GM19463 (cell line): ENCODE measurements around the gene DNASE1L2.

Experiments used
- ATAC-seq: cut with Tn5 transposase; IDR thresholded peaks from one replicate; pipeline ENCODE4 v1.9.1; 2021; ENCODE audit warnings: mild to moderate bottlenecking, moderate library complexity; ENCODE audit not compliant: unreplicated experiment

Gene DNASE1L2

DNA sequence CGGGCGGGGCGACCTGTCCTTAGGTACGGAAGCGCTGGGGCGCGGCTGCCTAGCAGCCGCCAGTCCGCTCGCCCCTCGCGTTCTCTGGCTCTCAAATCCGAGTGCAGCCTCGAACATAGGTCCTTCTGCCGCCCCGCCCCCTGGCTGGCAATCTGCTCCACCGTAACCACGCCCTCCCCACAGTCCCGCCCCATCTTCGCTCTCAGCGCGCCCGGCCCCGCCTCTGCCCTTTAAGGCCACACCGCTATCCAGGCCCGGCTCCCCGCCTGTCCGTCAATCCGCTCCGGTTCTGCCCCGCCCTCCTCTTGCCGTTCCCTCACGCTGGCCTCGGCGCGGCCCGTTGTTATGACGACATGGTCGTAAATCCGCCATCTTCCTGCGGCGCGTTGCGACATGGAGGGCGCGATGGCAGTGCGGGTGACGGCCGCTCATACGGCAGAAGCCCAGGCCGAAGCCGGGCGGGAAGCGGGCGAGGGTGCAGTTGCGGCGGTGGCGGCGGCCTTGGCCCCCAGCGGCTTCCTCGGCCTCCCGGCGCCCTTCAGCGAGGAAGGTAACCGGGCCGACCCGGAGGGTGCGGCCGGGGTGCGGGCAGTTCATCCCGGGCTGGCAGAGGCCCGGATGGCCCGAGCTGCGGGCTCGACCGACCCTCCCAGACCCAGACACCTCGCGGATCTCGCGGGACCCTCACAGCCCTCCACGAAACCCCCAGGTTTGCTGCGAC lies 12.9 kb upstream of the DNASE1L2 start, which contains the start of gene E4F1:
Gene E4F1 (plus strand): TSS at position 371 of the 721 bp plus-strand sequence. CDS start 23 bp downstream, at position 394.
- peak; percentile 94 for ATAC-seq

DNA sequence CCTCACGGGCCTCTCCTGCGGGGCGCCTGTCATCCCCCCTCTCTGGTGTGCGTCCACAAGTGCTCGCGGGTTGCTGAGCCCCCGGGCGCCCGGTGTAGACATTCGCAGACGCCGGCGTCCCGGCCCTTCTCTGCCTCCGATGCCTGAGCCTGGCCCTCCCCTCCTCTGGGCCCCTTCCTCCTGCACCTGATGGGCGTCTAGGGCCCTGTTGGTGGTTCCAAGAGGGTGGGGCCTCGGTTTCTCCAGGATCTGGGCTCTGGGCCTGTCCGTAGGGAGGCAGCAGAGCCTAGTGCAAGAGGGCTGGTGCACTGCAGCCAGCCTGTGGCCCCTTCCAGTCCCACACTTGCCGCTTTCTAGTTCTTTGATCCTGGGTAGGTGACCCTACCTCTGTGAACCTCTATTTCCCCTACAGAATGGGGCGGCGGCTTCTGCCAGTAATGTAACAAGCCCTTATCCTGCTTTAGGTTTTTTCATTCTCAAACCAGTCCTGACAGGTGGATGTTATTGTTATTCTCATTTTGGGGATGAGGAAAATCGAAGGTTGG lies 12.2 kb upstream of the DNASE1L2 start:
- ATAC-seq, result no peak

DNA sequence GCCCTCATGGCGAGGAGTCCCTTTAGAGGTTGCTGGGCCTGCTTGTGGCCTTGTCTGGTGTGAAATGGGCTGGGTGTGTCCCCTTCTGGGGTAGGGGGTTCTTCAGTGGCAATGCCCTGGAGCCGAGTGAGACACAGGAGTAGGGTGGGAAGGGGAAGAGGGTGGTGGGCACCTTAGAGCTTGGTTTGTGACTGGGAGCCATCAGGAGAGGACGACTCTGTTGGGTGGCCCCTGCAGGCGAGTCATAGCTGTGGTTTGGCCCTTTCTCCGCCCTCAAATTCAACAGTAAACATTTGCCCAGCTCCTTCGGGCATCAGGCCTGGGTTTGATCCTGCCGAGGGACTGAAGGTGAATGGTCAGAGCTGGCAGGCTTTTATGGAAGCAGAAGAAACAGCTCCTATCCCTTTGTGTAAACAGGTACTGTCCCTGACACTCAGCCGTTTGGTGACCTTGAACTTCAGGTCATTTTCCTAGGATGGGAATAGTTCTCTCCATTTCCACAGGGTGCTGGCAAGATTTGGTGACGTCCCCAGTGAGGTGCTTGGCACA lies 9.9 kb upstream of the DNASE1L2 start:
- ATAC-seq, result no peak

DNA sequence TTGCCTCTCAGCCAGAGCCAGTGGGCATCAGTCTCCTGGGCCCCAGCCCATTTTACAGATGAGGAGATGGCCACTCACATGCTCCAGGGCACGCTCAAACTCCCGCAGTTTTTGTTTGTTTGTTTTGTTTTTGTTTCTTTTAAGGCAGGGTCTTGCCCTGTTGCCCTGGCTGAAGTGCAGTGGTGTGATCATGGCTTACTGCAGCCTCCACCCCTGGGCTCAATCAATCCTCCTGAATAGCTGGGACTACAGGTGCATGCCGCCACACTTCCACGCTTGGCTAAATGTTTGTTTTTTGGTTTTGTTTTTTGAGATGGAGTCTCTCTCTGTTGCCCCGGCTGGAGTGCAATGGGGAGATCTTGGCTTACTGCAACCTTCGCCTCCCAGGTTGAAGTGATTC lies 9.3 kb upstream of the DNASE1L2 start:
- ATAC-seq, result no peak

DNA sequence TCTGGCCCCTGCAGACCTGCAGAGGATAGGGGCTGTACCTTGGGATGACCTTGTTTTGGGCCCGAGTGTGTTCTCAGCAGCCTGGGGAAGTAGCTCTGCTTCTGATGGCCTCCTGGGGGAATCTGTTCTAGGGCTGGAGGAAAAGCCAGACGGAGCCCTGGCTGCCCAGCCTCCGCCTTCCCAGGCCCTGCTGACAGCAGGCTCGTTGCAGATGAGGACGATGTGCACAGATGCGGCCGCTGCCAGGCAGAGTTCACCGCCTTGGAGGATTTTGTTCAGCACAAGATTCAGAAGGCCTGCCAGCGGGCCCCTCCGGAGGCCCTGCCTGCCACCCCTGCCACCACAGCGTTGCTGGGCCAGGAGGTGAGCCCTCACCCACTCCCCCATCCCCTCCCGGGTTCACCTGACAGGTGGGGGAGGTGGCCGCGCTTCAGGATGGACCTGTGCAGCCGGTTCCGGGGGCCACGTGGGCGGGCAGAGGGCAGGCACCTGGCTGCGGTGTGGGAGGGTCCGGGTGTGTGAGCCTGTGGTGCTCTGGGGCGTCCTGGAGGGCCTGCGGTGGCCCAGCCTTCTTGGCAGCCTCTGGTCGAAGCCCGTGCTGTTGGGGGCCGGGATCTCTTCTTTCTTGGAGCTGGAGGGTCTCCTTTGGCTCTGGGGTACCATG lies 8.0 kb upstream of the DNASE1L2 start:
- ATAC-seq, result no peak

DNA sequence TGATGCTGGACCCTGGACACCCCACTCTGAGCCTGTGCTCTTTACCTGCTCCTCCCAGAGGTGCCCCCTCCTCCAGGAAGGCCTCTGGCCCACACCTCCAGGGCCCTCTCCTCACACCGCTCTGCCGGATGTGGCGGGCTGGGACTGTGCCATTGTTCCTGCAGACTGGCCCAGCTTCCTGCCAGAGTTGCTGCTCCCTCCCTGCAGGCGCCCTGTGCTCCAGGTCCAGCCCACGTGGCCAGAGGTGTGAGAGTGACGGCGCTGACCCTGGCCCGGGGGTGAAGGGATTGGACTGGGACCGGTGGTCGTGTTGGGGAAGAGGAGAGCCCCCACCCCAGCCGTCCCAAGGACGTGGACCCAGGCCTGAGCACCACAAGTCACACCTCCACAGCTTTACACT lies 7.2 kb upstream of the DNASE1L2 start:
- ATAC-seq, result no peak

DNA sequence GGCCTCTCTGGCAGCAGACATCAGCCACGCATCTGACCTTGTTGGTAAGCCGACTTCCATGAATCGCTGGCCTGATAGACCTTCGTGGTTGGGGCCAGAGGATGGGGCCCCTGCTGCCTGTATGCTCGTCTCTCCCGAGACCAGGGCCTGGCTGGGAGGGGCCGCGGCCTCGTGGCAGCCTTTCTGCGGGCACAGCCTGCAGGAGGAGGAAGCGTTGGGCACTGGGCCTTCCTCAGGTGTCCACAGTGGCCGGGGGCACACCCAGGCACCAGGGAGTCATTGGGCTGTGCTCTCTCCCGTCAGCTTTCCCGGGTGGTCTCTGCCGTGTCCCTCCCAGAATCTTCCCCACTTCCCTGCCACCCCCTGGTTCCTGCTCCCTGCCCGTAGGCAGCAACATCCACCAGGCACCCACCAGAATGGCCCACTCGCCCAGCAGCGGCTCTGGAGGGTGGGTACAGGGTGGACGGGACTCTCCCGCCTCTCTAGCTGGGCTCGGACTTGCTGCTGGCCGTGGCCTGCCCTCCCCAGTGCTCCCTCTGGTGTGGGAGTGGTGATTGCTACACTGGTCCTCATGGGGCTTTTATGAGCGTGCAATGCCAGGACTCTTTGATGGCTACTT lies 6.5 kb upstream of the DNASE1L2 start:
- no peak for ATAC-seq

DNA sequence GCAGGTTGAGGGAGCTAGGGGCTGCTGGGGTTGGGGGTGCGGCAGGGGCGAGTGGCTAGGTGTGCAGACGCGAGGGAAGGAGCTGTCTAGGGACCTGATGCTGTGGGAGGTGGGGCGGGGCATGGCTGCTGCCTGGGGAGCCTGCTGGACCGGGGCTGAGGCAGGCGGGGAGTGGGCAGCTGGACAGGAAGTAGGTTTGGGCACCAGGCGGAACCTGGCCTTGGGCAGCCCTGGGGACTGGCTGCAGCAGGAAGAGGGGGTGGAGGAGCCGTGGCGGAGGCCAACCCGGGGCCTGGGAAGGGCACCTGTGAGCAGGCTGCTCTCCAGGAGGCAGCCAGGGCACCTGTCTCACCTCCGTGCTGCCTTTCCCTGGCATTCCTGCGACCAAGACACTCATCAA lies 5.9 kb upstream of the DNASE1L2 start:
- no peak for ATAC-seq

DNA sequence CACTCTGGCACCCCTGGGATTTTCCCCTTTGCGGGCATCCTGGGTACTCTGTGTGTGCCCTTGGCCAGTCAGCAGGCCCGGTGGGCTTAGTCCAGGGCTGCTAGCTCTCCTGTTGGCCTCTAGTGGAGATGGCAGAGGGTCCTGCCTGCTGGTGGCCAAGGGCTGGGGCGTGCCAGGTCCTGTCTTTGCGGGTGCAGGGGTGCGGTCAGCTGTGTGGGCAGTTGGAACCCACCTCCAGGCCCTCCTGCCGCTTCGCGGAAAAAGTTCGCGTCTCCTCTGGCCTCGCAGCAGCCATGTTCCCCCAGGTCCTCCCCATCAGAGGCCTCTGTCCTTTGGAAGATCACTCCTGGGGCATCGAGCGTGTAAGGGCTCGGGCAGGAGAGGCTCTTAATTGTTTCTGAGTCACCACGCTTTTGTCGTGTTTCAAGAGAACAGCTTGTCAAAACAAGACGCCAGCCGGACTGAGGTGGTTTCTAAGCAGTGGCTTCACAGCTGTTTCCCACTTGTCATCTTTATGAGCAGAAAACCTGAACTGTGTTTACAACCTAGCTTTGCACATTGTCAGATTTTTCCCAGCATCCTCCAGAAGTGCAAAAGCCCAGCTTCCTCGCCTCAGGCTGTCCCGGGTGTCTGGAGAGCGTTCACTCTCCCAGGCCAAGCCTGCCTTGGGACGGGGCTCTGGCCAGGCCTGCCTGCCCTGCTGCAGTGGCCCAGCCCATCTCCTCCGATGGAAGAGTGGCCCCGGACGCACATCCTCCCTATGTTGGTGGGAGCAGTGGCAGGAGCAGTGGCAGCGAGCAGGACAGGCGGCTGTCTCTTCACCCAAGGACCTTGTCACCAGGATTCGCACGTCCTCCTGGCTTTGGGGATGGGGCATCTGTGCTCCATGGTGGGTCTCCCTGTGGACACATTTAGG lies 5.0 kb upstream of the DNASE1L2 start:
- ATAC-seq, result no peak

DNA sequence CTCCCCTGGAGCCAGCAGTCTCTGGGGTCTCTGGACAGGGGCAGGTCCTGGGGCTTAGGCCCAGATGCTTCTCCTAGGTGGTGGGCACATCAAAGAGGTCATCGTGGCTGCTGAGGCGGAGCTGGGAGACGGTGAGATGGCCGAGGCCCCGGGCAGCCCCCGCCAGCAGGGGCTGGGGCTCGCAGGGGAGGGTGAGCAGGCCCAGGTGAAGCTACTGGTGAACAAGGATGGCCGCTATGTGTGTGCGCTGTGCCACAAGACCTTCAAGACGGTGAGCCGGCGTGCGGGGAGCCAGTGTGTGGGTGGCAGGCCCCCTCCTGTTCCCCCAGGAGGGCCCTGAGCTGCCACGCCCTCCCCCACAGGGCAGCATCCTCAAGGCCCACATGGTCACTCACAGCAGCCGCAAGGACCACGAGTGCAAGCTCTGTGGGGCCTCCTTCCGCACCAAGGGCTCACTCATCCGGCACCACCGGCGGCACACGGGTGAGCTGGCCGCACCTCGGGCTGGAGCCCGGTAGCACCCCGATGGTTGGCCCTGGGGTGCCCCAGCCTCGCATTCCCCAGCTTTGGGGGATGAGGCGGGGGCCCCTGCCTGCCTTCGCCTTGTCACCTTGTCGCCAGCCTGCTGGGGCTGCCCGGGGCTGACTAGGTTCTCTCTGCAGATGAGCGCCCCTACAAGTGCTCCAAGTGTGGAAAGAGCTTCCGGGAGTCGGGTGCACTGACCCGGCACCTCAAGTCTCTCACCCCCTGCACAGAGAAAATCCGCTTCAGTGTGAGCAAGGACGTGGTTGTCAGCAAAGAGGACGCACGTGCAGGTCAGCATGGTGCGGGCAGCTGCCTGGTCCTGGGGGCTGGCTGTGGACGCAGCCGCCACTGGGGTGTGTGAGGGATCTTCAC lies 3.9 kb upstream of the DNASE1L2 start:
- ATAC-seq, result no peak

DNA sequence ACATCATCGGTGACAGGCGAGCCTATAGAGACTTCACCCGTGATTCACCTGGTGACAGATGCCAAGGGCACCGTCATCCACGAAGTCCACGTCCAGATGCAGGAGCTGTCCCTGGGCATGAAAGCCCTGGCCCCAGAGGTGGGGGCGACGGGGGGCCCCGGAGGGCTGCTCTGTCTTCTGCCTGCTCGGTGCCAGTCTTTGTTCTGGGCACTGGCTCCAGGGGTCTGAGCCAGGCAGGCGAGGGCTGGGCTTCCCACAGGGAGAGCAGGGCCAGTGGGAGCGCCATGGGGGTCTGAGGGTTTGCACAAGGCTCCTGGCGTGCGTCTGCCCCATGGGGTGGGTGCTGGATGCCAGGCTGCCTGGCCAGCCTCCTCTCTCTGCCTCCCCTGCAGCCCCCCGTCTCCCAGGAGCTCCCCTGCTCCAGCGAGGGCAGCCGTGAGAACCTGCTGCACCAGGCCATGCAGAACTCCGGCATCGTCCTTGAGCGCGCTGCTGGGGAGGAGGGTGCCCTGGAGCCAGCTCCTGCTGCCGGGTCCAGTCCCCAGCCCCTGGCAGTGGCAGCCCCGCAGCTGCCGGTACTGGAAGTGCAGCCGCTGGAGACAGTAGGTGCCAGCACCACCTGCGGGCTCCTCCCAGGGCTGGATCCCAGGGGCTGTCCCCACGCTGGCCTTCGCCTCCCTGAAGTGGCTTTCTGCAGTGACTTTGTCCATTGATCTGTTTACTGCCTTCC lies 3.0 kb upstream of the DNASE1L2 start:
- no peak for ATAC-seq

DNA sequence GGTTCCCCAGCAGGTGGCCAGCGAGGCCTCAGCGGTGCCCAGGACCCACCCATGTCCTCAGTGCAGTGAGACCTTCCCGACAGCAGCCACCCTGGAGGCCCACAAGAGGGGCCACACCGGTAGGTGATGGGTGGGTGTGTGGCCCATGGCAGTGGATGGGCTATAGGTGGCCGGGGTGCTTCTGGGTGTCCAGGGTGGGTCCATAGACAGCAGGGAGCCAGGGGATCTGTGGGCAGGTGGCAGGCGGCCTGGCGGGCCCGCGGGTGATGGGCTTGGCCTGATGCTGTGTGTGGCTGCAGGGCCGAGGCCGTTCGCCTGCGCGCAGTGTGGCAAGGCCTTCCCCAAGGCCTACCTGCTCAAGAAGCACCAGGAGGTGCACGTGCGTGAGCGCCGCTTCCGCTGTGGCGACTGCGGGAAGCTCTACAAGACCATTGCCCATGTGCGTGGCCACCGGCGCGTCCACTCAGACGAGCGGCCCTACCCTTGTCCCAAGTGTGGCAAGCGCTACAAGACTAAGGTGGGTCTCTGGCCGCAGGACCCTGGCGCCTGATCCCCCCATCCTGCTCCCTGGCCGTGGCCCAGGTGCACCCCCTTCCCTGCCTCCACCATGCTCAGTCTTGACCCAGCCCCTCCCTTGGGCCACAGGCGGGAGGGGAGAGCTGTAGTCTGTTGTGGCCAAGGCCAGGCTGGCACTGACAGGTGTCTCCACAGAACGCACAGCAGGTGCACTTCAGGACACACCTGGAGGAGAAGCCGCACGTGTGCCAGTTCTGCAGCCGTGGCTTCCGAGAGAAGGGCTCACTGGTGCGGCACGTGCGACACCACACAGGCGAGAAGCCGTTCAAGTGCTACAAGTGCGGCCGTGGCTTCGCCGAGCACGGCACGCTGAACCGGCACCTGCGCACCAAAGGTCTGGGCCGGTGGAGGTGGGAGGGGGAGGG lies 2.1 kb upstream of the DNASE1L2 start:
- ATAC-seq, result no peak

DNA sequence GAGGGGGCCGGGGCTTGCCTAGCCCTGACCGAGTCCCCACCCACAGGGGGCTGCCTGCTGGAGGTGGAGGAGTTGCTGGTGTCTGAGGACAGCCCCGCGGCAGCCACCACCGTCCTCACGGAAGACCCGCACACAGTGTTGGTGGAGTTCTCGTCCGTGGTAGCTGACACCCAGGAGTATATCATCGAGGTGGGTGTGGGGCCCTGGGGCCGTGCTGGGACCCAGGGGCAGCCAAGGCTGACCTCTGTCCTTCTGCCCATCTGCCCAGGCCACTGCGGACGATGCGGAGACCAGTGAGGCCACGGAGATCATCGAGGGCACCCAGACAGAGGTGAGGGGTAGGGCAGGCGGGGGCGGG lies 1.5 kb upstream of the DNASE1L2 start:
- ATAC-seq, result no peak

DNA sequence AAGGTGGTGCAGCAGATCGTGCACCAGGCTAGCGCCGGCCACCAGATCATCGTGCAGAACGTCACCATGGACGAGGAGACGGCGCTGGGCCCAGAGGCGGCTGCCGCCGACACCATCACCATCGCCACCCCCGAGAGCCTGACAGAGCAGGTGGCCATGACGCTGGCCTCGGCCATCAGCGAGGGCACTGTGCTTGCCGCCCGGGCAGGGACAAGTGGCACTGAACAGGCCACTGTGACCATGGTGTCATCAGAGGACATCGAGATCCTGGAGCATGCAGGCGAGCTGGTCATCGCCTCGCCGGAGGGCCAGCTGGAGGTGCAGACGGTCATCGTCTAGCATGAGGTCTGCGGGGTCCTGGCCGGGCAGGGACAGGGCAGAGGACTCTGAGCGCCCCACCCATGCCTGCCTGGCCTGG lies 1.0 kb upstream of the DNASE1L2 start:
- no peak for ATAC-seq

DNA sequence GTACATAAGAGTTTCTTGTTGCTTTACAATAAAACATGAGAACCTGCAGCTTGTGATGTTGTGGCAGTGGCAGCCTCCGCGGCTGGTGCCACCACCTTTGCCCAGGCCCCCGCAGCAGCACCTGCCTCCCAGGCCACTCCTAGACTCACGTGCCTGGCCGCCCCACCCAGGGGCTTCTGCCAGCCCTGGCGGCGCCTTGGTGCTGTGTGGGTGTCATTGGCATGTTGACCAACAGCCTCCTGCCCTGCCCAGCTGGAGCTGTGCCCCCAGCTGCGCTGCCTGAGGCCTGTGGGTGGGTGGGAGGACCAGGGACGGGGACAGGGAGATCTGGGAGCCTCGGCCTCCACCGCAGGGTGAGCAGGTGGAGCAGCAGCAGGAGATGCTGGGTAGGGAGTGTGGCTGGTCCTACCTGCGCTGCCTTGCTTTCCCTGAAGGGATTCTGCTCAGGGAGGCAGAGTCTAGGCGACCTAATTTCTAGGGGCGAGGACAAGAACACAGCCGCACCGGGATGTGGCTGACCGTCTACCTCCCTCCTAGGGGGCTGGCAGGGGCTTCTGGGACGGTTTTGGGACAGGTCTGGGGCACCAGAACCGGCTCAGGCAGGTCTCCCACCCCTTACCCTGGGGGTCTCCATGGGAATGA lies 428 bp upstream of the DNASE1L2 start:
- ATAC-seq, result no peak

DNA sequence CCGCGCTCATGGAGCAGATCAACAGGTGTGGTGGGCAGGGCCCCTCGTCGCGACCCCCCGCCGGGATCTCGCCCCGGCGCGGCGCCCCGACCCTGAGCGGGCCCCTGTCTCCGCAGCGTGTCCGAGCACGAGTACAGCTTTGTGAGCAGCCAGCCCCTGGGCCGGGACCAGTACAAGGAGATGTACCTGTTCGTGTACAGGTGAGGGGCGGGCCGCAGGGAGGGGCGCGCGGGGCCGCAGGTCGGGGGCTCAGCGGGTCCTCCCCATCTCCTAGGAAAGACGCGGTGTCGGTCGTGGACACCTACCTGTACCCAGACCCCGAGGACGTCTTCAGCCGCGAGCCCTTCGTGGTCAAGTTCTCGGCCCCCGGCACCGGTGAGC lies 848 bp downstream of the DNASE1L2 start:
- ATAC-seq, result no peak

DNA sequence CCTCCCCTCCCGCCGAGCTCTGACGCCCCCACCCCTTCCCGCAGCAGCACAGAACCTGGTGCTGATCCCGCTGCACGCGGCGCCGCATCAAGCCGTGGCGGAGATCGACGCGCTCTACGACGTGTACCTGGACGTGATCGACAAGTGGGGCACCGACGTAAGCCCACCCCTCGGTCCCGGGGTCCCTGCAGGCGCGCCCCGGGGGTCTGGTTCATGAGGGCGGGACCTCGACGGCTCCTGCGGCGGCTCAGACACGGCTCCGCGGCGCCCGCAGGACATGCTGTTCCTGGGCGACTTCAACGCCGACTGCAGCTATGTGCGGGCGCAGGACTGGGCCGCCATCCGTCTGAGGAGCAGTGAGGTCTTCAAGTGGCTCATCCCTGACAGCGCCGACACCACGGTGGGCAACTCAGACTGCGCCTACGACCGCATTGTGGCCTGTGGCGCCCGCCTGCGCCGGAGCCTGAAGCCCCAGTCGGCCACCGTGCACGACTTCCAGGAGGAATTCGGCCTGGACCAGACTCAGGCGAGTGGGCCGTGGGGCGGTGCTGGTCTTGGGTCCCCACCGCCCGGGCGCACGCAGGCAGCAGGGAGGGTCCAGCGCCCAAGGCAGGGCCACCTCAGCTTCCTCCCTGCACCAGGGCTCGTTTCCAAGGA lies 1.4 kb downstream of the DNASE1L2 start:
- no peak for ATAC-seq
